GM12878 (cell line): ENCODE data around the gene SEPTIN6. TPM values are rescaled to one million over a fixed set of nuclear protein-coding genes. Genes with fewer than 3 reads are reported as not detected.
A peak's percentile ranks its signal among the peaks of the same experiment; 100 is the strongest.

Experiments
- ATAC-seq: fragments of 200-7000 bp; cut with Tn5 transposase; 3 replicates; pipeline ENCODE4 v1.9.1; 2020; ENCODE audit warnings: mild to moderate bottlenecking, moderate library complexity
- BruUV-seq: library from RNA; stranded (reverse); fragments of 400-500 nt; replicated peaks from 2 replicates; lab custom pipeline; 2021; lab: Mats Ljungman, UMichigan
- CTCF ChIA-PET: fragments of 300-600 bp; sonication (Branson Sonifier 250); formaldehyde crosslinking; extraction: SDS; loops from one replicate; lab custom pipeline; 2021; ENCODE audit warnings: inconsistent platforms; lab: Yijun Ruan, JAX
- POLR2A ChIA-PET: fragments of 350-600 bp; formaldehyde crosslinking; extraction: SDS; loops from one replicate; lab custom pipeline; 2021; ENCODE audit warnings: inconsistent platforms; lab: Charles Lee
- RAD21 ChIA-PET: fragments of 300-600 bp; sonication (Branson Sonifier 250); formaldehyde crosslinking; loops from one replicate; lab custom pipeline; 2023; ENCODE audit warnings: antibody characterized with exemption; ENCODE audit not compliant: unreplicated experiment; lab: Charles Lee
- SMC1A ChIA-PET: fragments of 300-600 bp; sonication (Branson Sonifier 250); formaldehyde crosslinking; loops from one replicate; lab custom pipeline; 2023; ENCODE audit not compliant: unreplicated experiment, uncharacterized antibody; lab: Charles Lee
- DNase-seq: peaks from one replicate; pipeline ENCODE4 v3.0.0-alpha.2; 2011; ENCODE audit warnings: low read depth, low spot score
- FAIRE-seq: peaks from 3 replicates; lab custom pipeline; 2011; peaks lifted over from hg19 to GRCh38; lab: Jason Lieb, UNC
- H2AFZ ChIP-seq: 2 replicates; pipeline ENCODE4 v1.6.0; 2011; ENCODE audit warnings: low read depth, low read length, control low read depth; ENCODE audit not compliant: control insufficient read depth
- H3K27ac ChIP-seq: 2 replicates; pipeline ENCODE4 v1.5.1; 2011; ENCODE audit warnings: control low read depth; ENCODE audit not compliant: control insufficient read depth, insufficient read depth
- H3K27me3 ChIP-seq, 2 experiments: replicated peaks in 1 of 2; 2 replicates each; pipeline versions ENCODE4 v1.6.0 to v1.6.1; 2011; ENCODE audit warnings: low read length in 1 of 2; ENCODE audit not compliant: control insufficient read depth in 2 of 2, insufficient read depth in 2 of 2
- H3K36me3 ChIP-seq, 2 experiments: 2 replicates each; pipeline ENCODE4 v1.5.1; 2011; ENCODE audit warnings: low read length in 1 of 2; ENCODE audit not compliant: control insufficient read depth in 2 of 2, insufficient read depth in 2 of 2
- H3K4me1 ChIP-seq: 2 replicates; pipeline ENCODE4 v1.6.1; 2011; ENCODE audit warnings: mild to moderate bottlenecking, low read length, moderate library complexity, mixed read lengths; ENCODE audit not compliant: control insufficient read depth, insufficient read depth
- H3K4me2 ChIP-seq: 2 replicates; pipeline ENCODE4 v1.6.0; 2011; ENCODE audit warnings: control low read depth; ENCODE audit not compliant: control insufficient read depth, insufficient read depth
- H3K4me3 ChIP-seq: fragments of 200-600 bp; sonication (generic); 2 replicates; pipeline ENCODE4 v1.5.1; 2016
- H3K79me2 ChIP-seq: 2 replicates; pipeline ENCODE4 v1.6.0; 2011; ENCODE audit warnings: low read length; ENCODE audit not compliant: control insufficient read depth, insufficient read depth
- H3K9ac ChIP-seq: 2 replicates; pipeline ENCODE4 v1.8.0; 2011; ENCODE audit warnings: low read length, control low read depth, mixed read lengths; ENCODE audit not compliant: control insufficient read depth, insufficient read depth
- H3K9me3 ChIP-seq: replicated peaks from 3 replicates; pipeline ENCODE4 v1.5.1; 2011; ENCODE audit warnings: mild to moderate bottlenecking, low read length; ENCODE audit not compliant: control insufficient read depth, insufficient read depth
- H4K20me1 ChIP-seq: 2 replicates; pipeline ENCODE4 v1.6.0; 2011; ENCODE audit not compliant: control insufficient read depth, insufficient read depth
- ETV6 ChIP-seq, 2 experiments: fragments of 450-650 bp in 1 of 2; IDR thresholded peaks in 1 of 2; conservative IDR thresholded peaks in 1 of 2; 2 replicates each; pipeline ENCODE4 v1.6.1; 2014; ENCODE audit warnings: antibody characterized with exemption in 1 of 2, borderline replicate concordance in 1 of 2, low read depth in 1 of 2, mild to moderate bottlenecking in 1 of 2, moderate library complexity in 1 of 2
- MEF2B ChIP-seq: fragments of 450-650 bp; IDR thresholded peaks from 2 replicates; pipeline ENCODE4 v1.6.1; 2018; ENCODE audit warnings: mild to moderate bottlenecking, moderate library complexity; ENCODE audit not compliant: partially characterized antibody, poor library complexity, severe bottlenecking
- MLLT1 ChIP-seq: fragments of 450-650 bp; IDR thresholded peaks from 2 replicates; pipeline ENCODE4 v1.6.1; 2016; ENCODE audit warnings: mild to moderate bottlenecking
- MTA3 ChIP-seq: IDR thresholded peaks from 2 replicates; pipeline ENCODE4 v1.6.1; 2012; ENCODE audit warnings: low read length, inconsistent platforms, borderline replicate concordance
- PAX5 ChIP-seq: IDR thresholded peaks from 2 replicates; pipeline ENCODE4 v1.6.1; 2011; ENCODE audit warnings: low read depth, low read length, borderline replicate concordance
- POLR2AphosphoS5 ChIP-seq: IDR thresholded peaks from 2 replicates; pipeline ENCODE4 v1.6.1; 2011; ENCODE audit warnings: mild to moderate bottlenecking, low read length, inconsistent platforms
- SUZ12 ChIP-seq: fragments of 200-600 bp; sonication (generic); IDR thresholded peaks from one replicate; pipeline ENCODE4 v1.6.1; 2018; ENCODE audit warnings: antibody characterized with exemption, mild to moderate bottlenecking; ENCODE audit not compliant: unreplicated experiment
- ZNF24 ChIP-seq: fragments of 450-650 bp; IDR thresholded peaks from 2 replicates; pipeline ENCODE4 v1.6.1; 2017; ENCODE audit warnings: antibody characterized with exemption, mild to moderate bottlenecking
- ZNF622 ChIP-seq: fragments of 450-650 bp; IDR thresholded peaks from 2 replicates; pipeline ENCODE4 v1.6.1; 2017; ENCODE audit warnings: mild to moderate bottlenecking, inconsistent platforms
- WGBS: methylation state at CpG from one replicate; pipeline ENCODE4 v1.1.6; 2016; ENCODE audit warnings: low lambda C conversion rate; ENCODE audit not compliant: insufficient replicate concordance, insufficient coverage; ENCODE audit errors: missing lambda C conversion rate; 5-methylcytosine and 5-hydroxymethylcytosine counted together
- in situ Hi-C: fragments of 300-500 bp; cut with MboI; formaldehyde crosslinking; loops from 9 replicates; pipeline ENCODE4 v1.14.3; 2018; ENCODE audit warnings: mixed read lengths
- intact Hi-C: fragments of 100-400 bp; cut with micrococcal nuclease; formaldehyde crosslinking; loops from one replicate; pipeline ENCODE4 v1.14.2; 2022; ENCODE audit not compliant: unreplicated experiment
- polyA plus RNA-seq, 11 experiments: library from polyadenylated mRNA; depleted of rRNA in 4 of 11; unstranded in 6 of 11; stranded (reverse) in 5 of 11; fragments of >200 nt; fragmentation: Nextera tagmentation in 4 of 11; fragmentation: Illumina TruSeq in 1 of 11; extraction: Ambion mirVana in 4 of 11; extraction: Trizol in 1 of 11; gene quantifications; 1 replicate in 1 of 11; 2 replicates in 10 of 11; pipeline versions ENCODE4 v1.2.1 to v1.2.3, GENCODE V29; 2011 to 2016; ENCODE audit warnings: inconsistent platforms in 2 of 11, missing spikeins in 2 of 11, low read depth in 1 of 11
- total RNA-seq, 4 experiments: library from RNA; depleted of rRNA in 3 of 4; stranded (reverse); fragments of >200 nt in 3 of 4; fragmentation: Illumina TruSeq in 1 of 4; extraction: Trizol in 1 of 4; gene quantifications; 2 replicates each; pipeline versions ENCODE4 v1.2.1 to v1.2.3, GENCODE V29; 2013 to 2021
- TF ChIP-seq, protein P1 (sequence below): fragments of 450-650 bp; formaldehyde crosslinking; IDR thresholded peaks from 2 replicates; pipeline ENCODE4 v1.4.0; 2022; ENCODE audit warnings: mild to moderate bottlenecking, moderate library complexity
- TF ChIP-seq, protein P2 (sequence below): fragments of 450-650 bp; formaldehyde crosslinking; IDR thresholded peaks from 2 replicates; pipeline ENCODE4 v1.4.0; 2020; ENCODE audit warnings: mild to moderate bottlenecking, moderate library complexity

Gene SEPTIN6
- total and polyA plus RNA-seq, 10 of the 15 experiments (the other 5 are each of a cell fraction or from before 2014, with no cell fraction given): 37.2 to 353 (median 154) TPM

- in situ Hi-C loops: no loop called here
- CTCF ChIA-PET: interaction anchor here (1.4 to 4.1 kb wide), 5 partner anchors 14 to 86 kb away, joined by 3 to 21 read pairs (median 4); no protein-coding TSS in a partner anchor
- peaks cover 20% of the 10 kb centered on the region for H3K79me2 ChIP-seq
- no peaks in the 10 kb centered on the region for H3K36me3 ChIP-seq
- SMC1A ChIA-PET: interaction anchor here (0.6 to 1.3 kb wide), 4 partner anchors 13 to 61 kb away, joined by 3 read pairs; no protein-coding TSS in a partner anchor
- no peak for ATAC-seq
- H3K9me3 ChIP-seq: no peaks in the 10 kb centered on the region
- intact Hi-C loops: no loop called here
- RAD21 ChIA-PET: interaction anchor here (0.6 to 7.4 kb wide), 7 partner anchors 10 to 87 kb away, joined by 3 to 50 read pairs (median 3); no protein-coding TSS in a partner anchor
- 33% methylated on average over 9 of the region's 9 CpGs for WGBS
- no peak overlapping the region for H3K4me3 ChIP-seq
- peaks cover 20% of the 10 kb centered on the region for H3K4me1 ChIP-seq
- DNase-seq: no peak
- H2AFZ ChIP-seq: peak overlapping the region; percentile 20
- H3K27ac ChIP-seq: no peak overlapping the region
- H3K27me3 ChIP-seq: no peaks in the 10 kb centered on the region
- FAIRE-seq: peak; percentile 68
- peak overlapping the region; percentile 38; the same call in 1 of the 2 replicates for H3K4me2 ChIP-seq
- H4K20me1 ChIP-seq: no peaks in the 10 kb centered on the region
- no TSS peak for BruUV-seq
- POLR2A ChIA-PET: interaction anchor here (0.6 kb wide), 1 partner anchor 11 kb away, joined by 5 read pairs; no protein-coding TSS in a partner anchor
- no peak overlapping the region for H3K9ac ChIP-seq
- no peak for TF ChIP-seq MTA3
- TF ChIP-seq ZNF622: no peak
- TF ChIP-seq ETV6 (conservative IDR thresholded peaks at IDR 0.05 in 1 of 2, IDR thresholded peaks at IDR 0.05 in 1 of 2; ENCODE audit: borderline replicate concordance in 1 of 2, low read depth in 1 of 2): no peak
- no peak for TF ChIP-seq MEF2B
- TF ChIP-seq PAX5: no peak
- no peak for TF ChIP-seq SUZ12
- TF ChIP-seq, protein P1, sequence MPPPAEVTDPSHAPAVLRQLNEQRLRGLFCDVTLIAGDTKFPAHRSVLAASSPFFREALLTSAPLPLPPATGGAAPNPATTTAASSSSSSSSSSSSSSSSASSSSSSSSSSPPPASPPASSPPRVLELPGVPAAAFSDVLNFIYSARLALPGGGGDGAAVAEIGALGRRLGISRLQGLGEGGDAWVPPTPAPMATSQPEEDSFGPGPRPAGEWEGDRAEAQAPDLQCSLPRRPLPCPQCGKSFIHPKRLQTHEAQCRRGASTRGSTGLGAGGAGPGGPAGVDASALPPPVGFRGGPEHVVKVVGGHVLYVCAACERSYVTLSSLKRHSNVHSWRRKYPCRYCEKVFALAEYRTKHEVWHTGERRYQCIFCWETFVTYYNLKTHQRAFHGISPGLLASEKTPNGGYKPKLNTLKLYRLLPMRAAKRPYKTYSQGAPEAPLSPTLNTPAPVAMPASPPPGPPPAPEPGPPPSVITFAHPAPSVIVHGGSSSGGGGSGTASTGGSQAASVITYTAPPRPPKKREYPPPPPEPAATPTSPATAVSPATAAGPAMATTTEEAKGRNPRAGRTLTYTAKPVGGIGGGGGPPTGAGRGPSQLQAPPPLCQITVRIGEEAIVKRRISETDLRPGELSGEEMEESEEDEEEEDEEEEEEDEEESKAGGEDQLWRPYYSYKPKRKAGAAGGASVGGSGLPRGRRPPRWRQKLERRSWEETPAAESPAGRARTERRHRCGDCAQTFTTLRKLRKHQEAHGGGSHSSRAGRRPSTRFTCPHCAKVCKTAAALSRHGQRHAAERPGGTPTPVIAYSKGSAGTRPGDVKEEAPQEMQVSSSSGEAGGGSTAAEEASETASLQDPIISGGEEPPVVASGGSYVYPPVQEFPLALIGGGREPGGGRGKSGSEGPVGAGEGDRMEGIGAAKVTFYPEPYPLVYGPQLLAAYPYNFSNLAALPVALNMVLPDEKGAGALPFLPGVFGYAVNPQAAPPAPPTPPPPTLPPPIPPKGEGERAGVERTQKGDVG (CRISPR knock-in tag): no peak
- TF ChIP-seq ZNF24: no peak
- TF ChIP-seq POLR2AphosphoS5: no peak
- TF ChIP-seq, protein P2, sequence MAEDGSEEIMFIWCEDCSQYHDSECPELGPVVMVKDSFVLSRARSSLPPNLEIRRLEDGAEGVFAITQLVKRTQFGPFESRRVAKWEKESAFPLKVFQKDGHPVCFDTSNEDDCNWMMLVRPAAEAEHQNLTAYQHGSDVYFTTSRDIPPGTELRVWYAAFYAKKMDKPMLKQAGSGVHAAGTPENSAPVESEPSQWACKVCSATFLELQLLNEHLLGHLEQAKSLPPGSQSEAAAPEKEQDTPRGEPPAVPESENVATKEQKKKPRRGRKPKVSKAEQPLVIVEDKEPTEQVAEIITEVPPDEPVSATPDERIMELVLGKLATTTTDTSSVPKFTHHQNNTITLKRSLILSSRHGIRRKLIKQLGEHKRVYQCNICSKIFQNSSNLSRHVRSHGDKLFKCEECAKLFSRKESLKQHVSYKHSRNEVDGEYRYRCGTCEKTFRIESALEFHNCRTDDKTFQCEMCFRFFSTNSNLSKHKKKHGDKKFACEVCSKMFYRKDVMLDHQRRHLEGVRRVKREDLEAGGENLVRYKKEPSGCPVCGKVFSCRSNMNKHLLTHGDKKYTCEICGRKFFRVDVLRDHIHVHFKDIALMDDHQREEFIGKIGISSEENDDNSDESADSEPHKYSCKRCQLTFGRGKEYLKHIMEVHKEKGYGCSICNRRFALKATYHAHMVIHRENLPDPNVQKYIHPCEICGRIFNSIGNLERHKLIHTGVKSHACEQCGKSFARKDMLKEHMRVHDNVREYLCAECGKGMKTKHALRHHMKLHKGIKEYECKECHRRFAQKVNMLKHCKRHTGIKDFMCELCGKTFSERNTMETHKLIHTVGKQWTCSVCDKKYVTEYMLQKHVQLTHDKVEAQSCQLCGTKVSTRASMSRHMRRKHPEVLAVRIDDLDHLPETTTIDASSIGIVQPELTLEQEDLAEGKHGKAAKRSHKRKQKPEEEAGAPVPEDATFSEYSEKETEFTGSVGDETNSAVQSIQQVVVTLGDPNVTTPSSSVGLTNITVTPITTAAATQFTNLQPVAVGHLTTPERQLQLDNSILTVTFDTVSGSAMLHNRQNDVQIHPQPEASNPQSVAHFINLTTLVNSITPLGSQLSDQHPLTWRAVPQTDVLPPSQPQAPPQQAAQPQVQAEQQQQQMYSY (CRISPR knock-in tag): no peak
- TF ChIP-seq MLLT1: no peak
Observed at GRCh38 chrX:119696251-119696890, 3.4 kb upstream of the SEPTIN6 start.
